ENCODE results near the gene PHACTR3.

PHACTR3 gene

GRCh38 chr20:59574308-59574707 lies 30.0 kb upstream of the PHACTR3 start:
- DNase-seq (ENCODE audit: low read depth) = no peak

GRCh38 chr20:59575216-59575615 lies 29.1 kb upstream of the PHACTR3 start:
- no peak for DNase-seq (ENCODE audit: low read depth)

GRCh38 chr20:59575653-59576052 lies 28.7 kb upstream of the PHACTR3 start:
- DNase-seq (ENCODE audit: low read depth) = no peak

GRCh38 chr20:59576216-59576953 lies 28.0 kb upstream of the PHACTR3 start:
- DNase-seq (ENCODE audit: low read depth) = no peak

- no peak for DNase-seq (ENCODE audit: low read depth)
Measured at GRCh38 chr20:59577037-59577808, 27.1 kb upstream of the PHACTR3 start.

GRCh38 chr20:59577809-59578435 lies 26.4 kb upstream of the PHACTR3 start:
- no peak for DNase-seq (ENCODE audit: low read depth)

GRCh38 chr20:59578436-59579403 lies 25.6 kb upstream of the PHACTR3 start:
- DNase-seq (ENCODE audit: low read depth) = no peak

- DNase-seq (ENCODE audit: low read depth) = no peak
Measured at GRCh38 chr20:59579404-59580145, 24.8 kb upstream of the PHACTR3 start.

- DNase-seq (ENCODE audit: low read depth) = no peak
Measured at GRCh38 chr20:59580146-59580946, 24.0 kb upstream of the PHACTR3 start.

- DNase-seq (ENCODE audit: low read depth) = no peak
Measured at GRCh38 chr20:59580991-59581401, 23.3 kb upstream of the PHACTR3 start.

- DNase-seq (ENCODE audit: low read depth) = no peak
Measured at GRCh38 chr20:59581993-59582679, 22.2 kb upstream of the PHACTR3 start.

GRCh38 chr20:59583428-59584277 lies 20.7 kb upstream of the PHACTR3 start:
- DNase-seq (ENCODE audit: low read depth) = no peak

GRCh38 chr20:59584278-59584925 lies 19.9 kb upstream of the PHACTR3 start:
- no peak for DNase-seq (ENCODE audit: low read depth)

GRCh38 chr20:59585714-59586409 lies 18.5 kb upstream of the PHACTR3 start:
- DNase-seq (ENCODE audit: low read depth) = no peak

- no peak for DNase-seq (ENCODE audit: low read depth)
Measured at GRCh38 chr20:59586613-59587012, 17.7 kb upstream of the PHACTR3 start.

GRCh38 chr20:59587570-59587969 lies 16.8 kb upstream of the PHACTR3 start:
- no peak for DNase-seq (ENCODE audit: low read depth)

- no peak for DNase-seq (ENCODE audit: low read depth)
Measured at GRCh38 chr20:59588236-59588855, 16.0 kb upstream of the PHACTR3 start.
